GM12875 (cell line): ENCODE data around the gene PDZK1IP1.

Experiments used
- H3K4me3 ChIP-seq: one replicate; pipeline ENCODE4 v1.5.1; 2011; ENCODE audit warnings: low read depth, low read length, control low read depth
- CTCF ChIP-seq: IDR thresholded peaks from 2 replicates; pipeline ENCODE4 v1.5.1; 2011; ENCODE audit warnings: low read depth, mild to moderate bottlenecking, control low read depth, inconsistent platforms, low read length, moderate library complexity, borderline replicate concordance; ENCODE audit not compliant: insufficient read depth

PDZK1IP1 gene

DNA sequence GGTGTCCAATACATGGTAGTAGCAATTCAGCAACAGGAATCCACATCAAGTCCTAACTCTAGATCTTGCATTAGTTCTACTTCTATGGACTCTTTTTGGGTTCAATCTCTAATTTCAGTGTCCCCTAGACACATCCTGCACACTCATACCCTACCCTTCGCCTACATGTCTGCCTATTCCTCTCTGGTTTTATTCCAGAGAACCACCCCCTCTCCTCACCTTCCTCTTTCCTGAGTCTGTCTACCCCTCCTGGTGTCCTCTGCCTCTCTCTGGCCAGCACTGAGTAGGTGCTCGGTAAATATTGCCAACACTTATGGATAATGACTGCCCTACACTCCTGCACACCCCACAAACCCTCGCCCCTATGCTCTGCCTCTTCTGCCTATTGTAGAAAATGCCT, 32.6 kb upstream of the PDZK1IP1 start:
- no peak for TF ChIP-seq CTCF

DNA sequence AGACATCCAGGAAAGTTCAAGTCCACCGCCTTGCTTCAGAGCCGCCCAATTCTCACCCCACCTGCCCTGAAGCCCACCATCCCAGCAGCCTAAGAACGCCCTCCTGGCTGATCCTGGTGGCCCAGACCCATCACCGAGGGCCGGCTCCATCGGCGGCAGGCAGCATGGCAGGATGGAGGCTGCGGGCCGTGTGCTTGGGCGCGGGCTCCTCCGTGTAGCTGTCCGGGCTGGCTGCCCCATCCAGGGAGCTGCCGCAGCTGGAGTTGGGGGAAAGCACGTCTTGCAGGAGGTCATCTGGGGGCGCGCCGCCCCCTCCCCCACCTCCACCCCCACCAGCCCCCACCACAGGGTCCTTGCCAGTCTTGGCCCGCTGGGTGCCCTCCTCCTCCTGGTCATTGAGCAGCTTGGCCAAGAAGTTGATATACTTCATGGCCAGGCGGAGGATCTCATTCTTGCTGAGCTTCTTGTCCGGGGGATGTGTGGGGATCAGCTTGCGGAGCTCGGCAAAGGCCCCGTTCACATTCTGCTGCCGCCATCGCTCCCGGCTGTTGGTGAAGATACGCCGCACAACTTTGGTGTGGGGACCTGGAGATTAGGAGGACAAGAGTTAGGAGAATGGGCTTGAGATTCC, 29.9 kb upstream of the PDZK1IP1 start:
- no peak for TF ChIP-seq CTCF
- H3K4me3 ChIP-seq: no peak overlapping the region

More for the DNA sequence above, 32.6 kb upstream of the PDZK1IP1 start:
- no peak overlapping the region for H3K4me3 ChIP-seq

DNA sequence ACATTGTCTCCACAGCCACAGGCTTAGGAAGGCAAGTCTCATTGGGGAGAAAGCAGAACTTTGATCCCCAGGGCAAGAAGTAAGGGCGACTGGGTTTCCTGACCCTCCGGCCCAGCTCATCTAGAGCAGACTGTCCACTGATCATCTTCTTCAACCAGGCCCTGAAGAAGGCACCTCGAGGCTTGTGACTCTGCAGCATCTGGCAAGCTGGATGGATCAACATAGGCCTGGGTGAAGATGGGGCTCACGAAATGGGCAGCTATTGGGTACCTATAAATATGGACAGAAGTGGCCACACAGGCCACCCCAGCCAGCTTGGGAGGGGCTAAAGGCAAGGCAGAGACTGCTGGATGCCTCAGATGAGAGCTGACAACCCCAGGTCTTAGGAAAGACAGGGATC, 29.2 kb upstream of the PDZK1IP1 start:
- no peak for TF ChIP-seq CTCF
- H3K4me3 ChIP-seq: no peak overlapping the region

DNA sequence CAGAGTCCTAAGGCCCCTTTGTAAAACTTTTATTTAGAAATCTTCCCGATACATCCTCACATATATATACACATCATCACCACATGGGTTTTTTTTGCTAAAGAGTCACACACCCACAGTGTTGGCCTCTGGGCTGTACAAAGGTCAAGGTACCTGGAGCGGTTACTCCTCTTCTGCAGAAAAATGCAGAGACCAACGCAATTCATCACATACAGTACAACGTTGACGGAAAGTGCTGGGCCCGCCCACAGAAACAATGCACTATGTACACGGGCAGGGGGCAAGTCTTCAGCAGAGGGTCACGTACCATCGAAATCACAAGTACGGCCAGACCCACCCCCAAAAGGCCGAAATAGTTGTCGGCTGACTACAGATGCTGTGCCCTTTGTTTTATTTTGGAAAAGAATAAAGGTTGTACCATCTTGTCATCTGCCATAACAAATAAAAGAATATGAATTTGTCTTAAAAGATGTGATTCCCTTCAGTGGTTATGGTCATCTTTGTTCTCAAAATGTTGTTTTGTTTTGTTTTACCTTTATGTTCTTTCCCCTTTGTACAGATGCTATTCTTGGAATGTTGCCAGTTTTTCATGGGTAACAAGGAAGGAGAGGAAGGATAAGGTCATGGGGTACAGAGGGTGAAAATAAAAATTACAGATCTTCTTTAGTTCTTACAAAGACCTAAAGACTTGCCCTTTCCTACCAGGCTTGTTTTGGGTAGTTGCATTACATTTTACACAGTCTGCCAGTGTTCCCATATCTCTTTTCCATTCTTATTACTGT, 26.6 kb upstream of the PDZK1IP1 start:
- TF ChIP-seq CTCF: no peak
- H3K4me3 ChIP-seq: no peak overlapping the region

GRCh38 chr1:47215713-47216112, 25.9 kb upstream of the PDZK1IP1 start:
- no peak for TF ChIP-seq CTCF
- no peak overlapping the region for H3K4me3 ChIP-seq

DNA sequence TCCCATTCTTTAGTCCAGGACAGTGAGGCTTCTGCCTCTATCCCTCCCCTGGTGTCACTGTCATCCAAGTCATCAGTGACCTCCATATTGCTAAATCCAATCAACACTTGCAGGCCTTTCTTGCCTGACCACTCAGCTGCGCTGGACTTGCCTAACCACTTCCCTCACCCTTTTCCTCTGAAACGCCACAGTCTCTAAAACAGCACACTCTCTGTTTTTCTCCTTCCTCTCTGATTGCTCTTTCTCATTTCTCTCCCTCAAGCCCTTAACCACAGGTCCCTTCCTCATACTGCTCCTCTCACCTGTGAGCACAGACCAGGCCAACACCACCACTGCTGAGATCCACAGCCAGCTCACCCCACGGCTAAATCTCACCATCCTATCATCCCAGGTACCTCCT, 24.7 kb upstream of the PDZK1IP1 start:
- no peak overlapping the region for H3K4me3 ChIP-seq
- TF ChIP-seq CTCF: no peak
